Choroid plexus epithelial cell (primary cell): ENCODE results near the gene CACHD1.

Experiments
- DNase-seq: peaks from one replicate; pipeline ENCODE4 v3.0.0-alpha.2; 2010; ENCODE audit warnings: low read depth
- H3K4me3 ChIP-seq: 2 replicates; pipeline ENCODE4 v1.5.1; 2011; ENCODE audit warnings: low read depth, mild to moderate bottlenecking, control low read depth, low read length, moderate library complexity
- CTCF ChIP-seq: conservative IDR thresholded peaks from 2 replicates; pipeline ENCODE4 v1.5.1; 2011; ENCODE audit warnings: low read depth, mild to moderate bottlenecking, control low read depth, inconsistent platforms, low read length, moderate library complexity

Gene CACHD1

GRCh38 chr1:64588876-64589275 is 118.9 kb downstream of the CACHD1 start:
- DNase-seq = no peak
- TF ChIP-seq CTCF = no peak
- no peak overlapping the region for H3K4me3 ChIP-seq

- DNase-seq = no peak
- no peak overlapping the region for H3K4me3 ChIP-seq
- TF ChIP-seq CTCF = no peak
These were observed 120.4 kb downstream of the CACHD1 start for GRCh38 chr1:64590316-64590715.

- no peak for TF ChIP-seq CTCF
- H3K4me3 ChIP-seq = no peak overlapping the region
- DNase-seq = no peak
These were observed 124.5 kb downstream of the CACHD1 start for GRCh38 chr1:64594446-64594845.

- DNase-seq = no peak
- TF ChIP-seq CTCF = no peak
- no peak overlapping the region for H3K4me3 ChIP-seq
These were observed 126.1 kb downstream of the CACHD1 start for GRCh38 chr1:64595871-64596515.

GRCh38 chr1:64597113-64597512 is 127.2 kb downstream of the CACHD1 start:
- TF ChIP-seq CTCF = no peak
- no peak for DNase-seq
- H3K4me3 ChIP-seq = no peak overlapping the region

GRCh38 chr1:64598100-64598571 is 128.2 kb downstream of the CACHD1 start:
- peak; percentile 78 for DNase-seq
- no peak for TF ChIP-seq CTCF
- H3K4me3 ChIP-seq = no peak overlapping the region

- no peak overlapping the region for H3K4me3 ChIP-seq
- DNase-seq = no peak
- TF ChIP-seq CTCF = no peak
These were observed 129.3 kb downstream of the CACHD1 start for GRCh38 chr1:64599242-64599641.
